Measurements from ENCODE around the gene RCOR1. TPM values are rescaled to one million over a fixed set of nuclear protein-coding genes. Genes with fewer than 3 reads are reported as not detected.
"Not testable (repeated sequence)": the region's sequence is repeated elsewhere in the genome, so short reads cannot be mapped to it uniquely, and the experiment has no call there.

Gene RCOR1
- polyA plus RNA-seq (ENCODE audit: low read depth in 6 of 6): 1 to 10 TPM in 5 of 6 donors, under 1 TPM in 1; 0.78 to 2.6 (median 1.6) TPM

GRCh38 chr14:102591944-102592762 is at the start of gene RCOR1:
Gene RCOR1, plus strand, starts transcription at chr14:102592649. Its CDS starts 238 bp downstream, at chr14:102592887.
- no peaks in the 10 kb centered on the region for H3K36me3 Mint-ChIP-seq
- no peaks in the 10 kb centered on the region for H3K27me3 Mint-ChIP-seq
- peak; percentile 78 for ATAC-seq (ENCODE audit: low read depth in 2 of 2)
- H3K9me3 Mint-ChIP-seq: no peaks in the 10 kb centered on the region
- peaks cover 15 to 41% (median 24%) of the 10 kb centered on the region in 3 donors for H3K4me1 Mint-ChIP-seq
- peak within 1 kb of the TSS; percentile 96 to 100 (median 99) for H3K27ac Mint-ChIP-seq
- H3K4me3 Mint-ChIP-seq: peak within 1 kb of the TSS; percentile 89 to 100 (median 97)
- DNase-seq: peak; percentile 98

GRCh38 chr14:102544046-102544746 is 48.3 kb upstream of the RCOR1 start:
- H3K4me3 Mint-ChIP-seq: peak overlapping the region in 4 of 8 donors; percentile 16 to 86 (median 61)
- peaks cover 17 to 55% (median 34%) of the 10 kb centered on the region in 3 donors for H3K27me3 Mint-ChIP-seq
- H3K4me1 Mint-ChIP-seq: peaks cover 13 to 23% (median 16%) of the 10 kb centered on the region in 3 donors
- DNase-seq (no peak), ATAC-seq (ENCODE audit: low read depth in 2 of 2) (no peak)
- H3K9me3 Mint-ChIP-seq: peaks cover 0 to 6% (median 0%) of the 10 kb centered on the region in 7 donors
- H3K36me3 Mint-ChIP-seq: peaks cover 0 to 8% of the 10 kb centered on the region in 2 donors
- H3K27ac Mint-ChIP-seq: no peak overlapping the region

GRCh38 chr14:102544747-102545460 is 47.5 kb upstream of the RCOR1 start:
- Mint-ChIP-seq H3K4me1 (peaks cover 13 to 23% (median 16%) of the 10 kb centered on the region in 3 donors), H3K27ac (peak overlapping the region in 1 of 6 donors; percentile 64), H3K4me3 (peak overlapping the region in 7 of 8 donors; percentile 52 to 87 (median 61)), H3K36me3 (peaks cover 0 to 8% of the 10 kb centered on the region in 2 donors), H3K27me3 (peaks cover 17 to 56% (median 35%) of the 10 kb centered on the region in 3 donors), H3K9me3 (peaks cover 0 to 6% (median 0%) of the 10 kb centered on the region in 7 donors)
- peak; percentile 32 for DNase-seq
- ATAC-seq (ENCODE audit: low read depth in 2 of 2): peak; percentile 66 to 67

GRCh38 chr14:102545461-102546265 is 46.8 kb upstream of the RCOR1 start:
- Mint-ChIP-seq H3K4me3 (peak overlapping the region in 6 of 8 donors; percentile 59 to 87 (median 76)), H3K9me3 (peaks cover 0 to 6% (median 0%) of the 10 kb centered on the region in 7 donors), H3K36me3 (peaks cover 0 to 8% of the 10 kb centered on the region in 2 donors), H3K4me1 (peaks cover 13 to 23% (median 16%) of the 10 kb centered on the region in 3 donors), H3K27ac (peak overlapping the region in 2 of 6 donors; percentile 64 to 78), H3K27me3 (peaks cover 17 to 63% (median 42%) of the 10 kb centered on the region in 3 donors)
- DNase-seq (no peak), ATAC-seq (ENCODE audit: low read depth in 2 of 2) (no peak)

- Mint-ChIP-seq H3K36me3 (peaks cover 0 to 8% of the 10 kb centered on the region in 2 donors), H3K27me3 (peaks cover 17 to 58% (median 39%) of the 10 kb centered on the region in 3 donors), H3K4me3 (peak overlapping the region in 1 of 8 donors; percentile 12), H3K9me3 (peaks cover 0 to 6% (median 0%) of the 10 kb centered on the region in 7 donors), H3K27ac (peak overlapping the region in 1 of 6 donors; percentile 5), H3K4me1 (peaks cover 13 to 23% (median 13%) of the 10 kb centered on the region in 3 donors)
- DNase-seq (no peak), ATAC-seq (ENCODE audit: low read depth in 2 of 2) (no peak)
Observed at GRCh38 chr14:102548616-102549240, 43.7 kb upstream of the RCOR1 start.

- Mint-ChIP-seq H3K4me3 (peak overlapping the region in 1 of 8 donors; percentile 38), H3K27me3 (peaks cover 12 to 40% (median 20%) of the 10 kb centered on the region in 3 donors), H3K4me1 (peaks cover 6 to 14% (median 8%) of the 10 kb centered on the region in 3 donors)
- ATAC-seq (ENCODE audit: low read depth in 2 of 2); H3K9me3 Mint-ChIP-seq; H3K36me3 Mint-ChIP-seq; H3K27ac Mint-ChIP-seq; DNase-seq: not testable (repeated sequence)
Observed at GRCh38 chr14:102550927-102551401, 41.5 kb upstream of the RCOR1 start.

GRCh38 chr14:102551995-102552705 is 40.3 kb upstream of the RCOR1 start:
- Mint-ChIP-seq H3K36me3 (no peaks in the 10 kb centered on the region), H3K4me3 (peak overlapping the region in 2 of 8 donors; percentile 27 to 40), H3K9me3 (peaks cover 0 to 6% (median 0%) of the 10 kb centered on the region in 7 donors), H3K27ac (no peak overlapping the region), H3K27me3 (peaks cover 11 to 28% (median 12%) of the 10 kb centered on the region in 3 donors), H3K4me1 (peaks cover 2 to 9% (median 2%) of the 10 kb centered on the region in 3 donors)
- ATAC-seq (ENCODE audit: low read depth in 2 of 2) (no peak), DNase-seq (no peak)

- Mint-ChIP-seq H3K27me3 (peaks cover 0 to 8% (median 6%) of the 10 kb centered on the region in 3 donors), H3K27ac (peak overlapping the region; percentile 49 to 92 (median 88)), H3K9me3 (no peaks in the 10 kb centered on the region), H3K4me1 (peaks cover 0 to 8% (median 1%) of the 10 kb centered on the region in 3 donors), H3K4me3 (peak overlapping the region; percentile 72 to 93 (median 84)), H3K36me3 (no peaks in the 10 kb centered on the region)
- ATAC-seq (ENCODE audit: low read depth in 2 of 2) (peak; percentile 93 to 96), DNase-seq (peak; percentile 68)
Observed at GRCh38 chr14:102554821-102555819, 37.3 kb upstream of the RCOR1 start.

- DNase-seq (no peak), ATAC-seq (ENCODE audit: low read depth in 2 of 2) (no peak)
- no peaks in the 10 kb centered on the region for H3K9me3 Mint-ChIP-seq
- no peaks in the 10 kb centered on the region for H3K36me3 Mint-ChIP-seq
- H3K4me3 Mint-ChIP-seq: peak overlapping the region; percentile 12 to 93 (median 56)
- H3K4me1 Mint-ChIP-seq: peaks cover 6 to 17% (median 10%) of the 10 kb centered on the region in 3 donors
- no peaks in the 10 kb centered on the region for H3K27me3 Mint-ChIP-seq
- H3K27ac Mint-ChIP-seq: peak overlapping the region in 2 of 6 donors; percentile 38 to 86
Observed at GRCh38 chr14:102556098-102556677, 36.3 kb upstream of the RCOR1 start.
